ENCODE measurements around the gene KIFC1.

The KIFC1 gene

GRCh38 chr6:33426590-33427511 is 35.2 kb downstream of the KIFC1 start:
- DNase-seq (ENCODE audit: low read depth), result no peak

GRCh38 chr6:33427585-33428223 is 36.1 kb downstream of the KIFC1 start:
- no peak for DNase-seq (ENCODE audit: low read depth)

GRCh38 chr6:33428224-33428965 is 36.8 kb downstream of the KIFC1 start:
- DNase-seq (ENCODE audit: low read depth), result no peak

GRCh38 chr6:33428966-33429749 is 37.5 kb downstream of the KIFC1 start:
- DNase-seq (ENCODE audit: low read depth), result no peak

- DNase-seq (ENCODE audit: low read depth), result no peak
Observed at GRCh38 chr6:33429750-33430052, 38.1 kb downstream of the KIFC1 start.

GRCh38 chr6:33430334-33430733 is 38.7 kb downstream of the KIFC1 start:
- no peak for DNase-seq (ENCODE audit: low read depth)

GRCh38 chr6:33430991-33431879 is 39.6 kb downstream of the KIFC1 start:
- no peak for DNase-seq (ENCODE audit: low read depth)

GRCh38 chr6:33431880-33432541 is 40.4 kb downstream of the KIFC1 start:
- no peak for DNase-seq (ENCODE audit: low read depth)

- DNase-seq (ENCODE audit: low read depth), result no peak
Observed at GRCh38 chr6:33432546-33432945, 40.9 kb downstream of the KIFC1 start.

GRCh38 chr6:33433001-33433543 is 41.4 kb downstream of the KIFC1 start:
- DNase-seq (ENCODE audit: low read depth), result no peak

GRCh38 chr6:33433544-33434191 is 42.0 kb downstream of the KIFC1 start:
- DNase-seq (ENCODE audit: low read depth), result no peak

GRCh38 chr6:33434961-33435360 is 43.3 kb downstream of the KIFC1 start:
- no peak for DNase-seq (ENCODE audit: low read depth)

GRCh38 chr6:33437666-33438065 is 46.0 kb downstream of the KIFC1 start:
- DNase-seq (ENCODE audit: low read depth), result no peak

- DNase-seq (ENCODE audit: low read depth), result no peak
Observed at GRCh38 chr6:33438978-33439594, 47.5 kb downstream of the KIFC1 start.

GRCh38 chr6:33439956-33440648 is 48.5 kb downstream of the KIFC1 start:
- DNase-seq (ENCODE audit: low read depth), result no peak

- DNase-seq (ENCODE audit: low read depth), result no peak
Observed at GRCh38 chr6:33440649-33441309, 49.2 kb downstream of the KIFC1 start.

- DNase-seq (ENCODE audit: low read depth), result no peak
Observed at GRCh38 chr6:33441457-33441856, 49.8 kb downstream of the KIFC1 start.

GRCh38 chr6:33442283-33442682 is 50.7 kb downstream of the KIFC1 start:
- no peak for DNase-seq (ENCODE audit: low read depth)
